Stimulated activated CD8-positive, alpha-beta memory T cell treated with anti-CD3 and anti-CD28 coated beads, Interleukin-4, amount 100 ng/mL, for 48 hours (primary cell): ENCODE measurements around the gene UBTFL1.
"Not testable (repeated sequence)": the region's sequence is repeated elsewhere in the genome, so short reads cannot be mapped to it uniquely, and the experiment has no call there.

Experiments used
- DNase-seq: peaks from one replicate; pipeline ENCODE4 v3.0.0-alpha.2; 2020

Gene UBTFL1, protein sequence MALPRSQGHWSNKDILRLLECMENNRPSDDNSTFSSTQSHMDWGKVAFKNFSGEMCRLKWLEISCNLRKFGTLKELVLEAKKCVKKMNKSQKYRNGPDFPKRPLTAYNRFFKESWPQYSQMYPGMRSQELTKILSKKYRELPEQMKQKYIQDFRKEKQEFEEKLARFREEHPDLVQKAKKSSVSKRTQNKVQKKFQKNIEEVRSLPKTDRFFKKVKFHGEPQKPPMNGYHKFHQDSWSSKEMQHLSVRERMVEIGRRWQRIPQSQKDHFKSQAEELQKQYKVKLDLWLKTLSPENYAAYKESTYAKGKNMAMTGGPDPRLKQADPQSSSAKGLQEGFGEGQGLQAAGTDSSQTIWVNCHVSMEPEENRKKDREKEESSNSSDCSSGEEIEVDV

DNA sequence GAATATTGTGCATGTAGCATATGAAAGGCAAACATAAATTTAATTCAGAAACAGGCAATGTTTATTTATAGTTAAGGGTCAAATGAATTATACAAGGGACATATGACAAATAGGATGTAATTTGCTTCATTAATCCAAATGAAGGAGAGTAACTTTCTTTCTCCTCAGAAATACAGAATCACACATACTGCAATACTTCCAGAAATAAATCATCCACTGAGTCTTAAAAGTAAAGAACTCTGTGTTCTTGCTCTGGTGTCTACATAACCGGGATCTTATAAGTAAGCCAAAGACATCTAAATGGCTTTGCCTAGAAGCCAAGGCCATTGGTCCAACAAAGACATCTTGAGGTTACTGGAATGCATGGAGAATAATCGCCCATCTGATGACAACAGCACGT is at the start of gene UBTFL1:
TSS of gene UBTFL1 (plus strand) at position 301 of the 400 bp plus-strand sequence. CDS start at position 301, 0 bp downstream.
- DNase-seq, result not testable (repeated sequence)

DNA sequence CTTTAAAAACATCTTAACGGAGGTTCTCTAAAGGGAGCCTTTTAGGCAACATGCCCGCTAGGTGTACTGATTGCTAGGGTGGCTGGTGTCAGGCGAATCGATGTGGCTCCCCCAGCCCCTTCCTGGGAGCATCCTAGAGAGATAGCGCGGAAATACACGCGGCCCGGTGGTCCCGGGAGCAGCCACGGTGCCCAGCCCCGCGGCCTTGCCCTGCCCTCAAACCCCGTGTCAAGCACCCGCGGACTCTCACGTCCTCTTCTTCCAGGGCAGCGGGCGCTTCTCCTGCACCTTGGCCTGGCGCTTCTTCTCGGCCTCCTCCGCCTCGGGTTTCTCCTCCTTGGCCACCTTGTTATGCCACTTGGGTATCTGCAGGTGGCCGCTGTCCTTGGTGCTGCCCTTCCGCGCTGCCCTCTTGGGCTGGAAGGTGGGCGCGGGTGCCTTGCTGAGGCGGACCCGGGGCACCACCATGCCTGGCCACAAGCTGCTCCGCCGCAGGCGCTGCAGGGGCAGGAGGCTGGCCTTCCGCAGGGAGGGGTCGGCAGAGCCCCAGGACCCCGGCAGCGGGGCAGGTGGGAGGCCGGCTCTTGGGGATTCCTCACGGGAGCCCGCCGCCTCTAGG is 34.0 kb upstream of the UBTFL1 start:
- not testable (repeated sequence) for DNase-seq

DNA sequence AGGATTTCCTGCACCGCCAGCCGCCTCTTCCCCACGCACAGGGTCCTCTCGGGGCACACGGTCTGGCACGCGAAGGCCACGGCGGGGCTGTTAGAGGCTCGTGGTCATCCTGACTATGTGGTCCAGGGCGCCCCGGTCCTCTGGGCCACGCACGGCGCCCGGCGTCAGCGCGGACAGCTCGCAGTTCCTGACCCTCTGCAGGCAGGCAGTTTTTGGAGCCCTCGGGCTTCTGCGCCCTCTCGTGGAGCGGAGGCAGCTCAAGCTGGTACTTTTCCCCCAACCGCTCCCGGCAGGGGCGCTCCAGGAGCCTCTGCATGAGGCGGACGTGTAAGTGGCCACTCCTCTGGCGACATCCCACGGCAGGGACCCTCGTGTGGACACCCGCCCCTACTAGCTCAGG is 33.4 kb upstream of the UBTFL1 start:
- DNase-seq, result peak; percentile 21

DNA sequence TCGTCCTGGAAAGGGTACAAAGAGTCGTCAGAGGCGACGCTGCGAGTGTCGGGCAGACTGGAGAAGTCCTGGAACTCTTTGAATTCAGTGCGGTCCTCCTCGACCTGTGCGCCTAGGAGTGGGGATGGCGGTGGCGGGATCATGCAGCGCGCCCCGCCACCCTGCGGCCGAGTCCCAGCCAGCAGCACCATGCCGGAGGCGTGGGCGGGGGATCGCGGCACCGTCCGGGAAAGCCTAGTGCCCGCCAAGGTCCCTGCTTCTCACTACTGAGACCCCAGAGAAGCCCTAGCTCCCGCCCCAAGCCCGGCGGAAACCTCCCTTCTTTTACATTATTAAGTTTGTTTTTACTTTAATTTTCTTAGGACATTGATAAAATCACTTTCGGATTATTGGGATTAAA is 32.2 kb upstream of the UBTFL1 start:
- not testable (repeated sequence) for DNase-seq

DNA sequence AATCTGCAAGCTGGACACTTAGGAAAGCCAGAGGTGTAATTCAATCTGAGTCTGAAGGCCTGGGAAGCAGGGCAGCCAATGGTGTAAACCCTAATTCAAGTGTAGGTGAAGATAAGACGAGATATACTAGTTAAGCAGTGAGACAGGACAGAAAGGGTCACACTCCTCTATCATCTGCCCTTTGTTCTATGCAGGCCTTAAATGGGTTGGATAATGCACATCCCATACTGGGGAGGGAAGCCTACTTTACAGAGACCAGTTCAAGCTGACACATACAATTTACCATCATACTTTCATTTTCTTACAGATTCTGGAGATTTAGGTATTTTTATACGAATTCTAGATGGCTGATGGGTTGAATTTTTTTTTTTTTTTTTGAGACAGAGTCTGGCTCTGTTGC is 3.0 kb downstream of the UBTFL1 start:
- DNase-seq, result not testable (repeated sequence)

DNA sequence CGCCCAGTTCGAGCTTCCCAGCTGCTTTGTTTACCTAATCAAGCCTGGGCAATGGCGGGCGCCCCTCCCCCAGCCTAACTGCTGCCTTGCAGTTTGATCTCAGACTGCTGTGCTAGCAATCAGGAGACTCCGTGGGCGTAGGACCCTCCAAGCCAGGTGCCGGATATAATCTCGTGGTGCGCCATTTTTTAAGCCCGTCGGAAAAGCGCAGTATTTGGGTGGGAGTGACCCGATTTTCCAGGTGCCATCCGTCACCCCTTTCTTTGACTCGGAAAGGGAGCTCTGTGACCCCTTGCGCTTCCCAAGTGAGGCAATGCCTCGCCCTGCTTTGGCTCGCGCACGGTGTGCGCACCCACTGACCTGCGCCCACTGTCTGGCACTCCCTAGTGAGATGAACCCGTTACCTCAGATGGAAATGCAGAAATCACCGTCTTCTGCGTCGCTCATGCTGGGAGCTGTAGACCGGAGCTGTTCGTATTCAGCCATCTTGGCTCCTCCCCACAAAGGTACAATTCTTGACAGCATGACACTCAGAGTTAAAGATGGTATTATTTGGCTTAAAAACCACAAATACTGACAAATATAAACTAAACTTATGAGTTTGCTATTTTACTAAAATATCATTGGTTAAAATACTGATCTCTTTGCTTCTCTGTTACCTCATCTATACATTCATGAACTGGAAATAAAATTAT is 9.6 kb downstream of the UBTFL1 start:
- DNase-seq, result not testable (repeated sequence)

DNA sequence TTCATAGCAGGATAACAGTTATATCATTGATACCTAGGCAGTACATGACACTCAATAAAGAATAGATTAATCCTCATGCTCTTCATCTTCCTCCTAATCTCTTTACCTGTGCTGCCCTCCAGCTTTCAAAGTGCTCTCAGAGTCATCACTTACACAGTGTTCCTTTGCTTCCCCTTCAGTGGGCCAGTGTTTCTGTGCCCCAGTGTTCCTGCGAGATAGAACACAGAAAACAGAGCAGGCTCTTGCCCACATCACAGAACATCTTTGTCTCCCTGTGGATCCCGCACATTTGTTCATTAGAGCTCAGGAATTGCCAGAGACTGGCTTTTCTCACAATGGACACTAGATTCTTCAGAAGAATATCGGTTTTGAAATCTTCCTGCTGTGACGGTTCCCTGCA is 12.5 kb downstream of the UBTFL1 start:
- not testable (repeated sequence) for DNase-seq

DNA sequence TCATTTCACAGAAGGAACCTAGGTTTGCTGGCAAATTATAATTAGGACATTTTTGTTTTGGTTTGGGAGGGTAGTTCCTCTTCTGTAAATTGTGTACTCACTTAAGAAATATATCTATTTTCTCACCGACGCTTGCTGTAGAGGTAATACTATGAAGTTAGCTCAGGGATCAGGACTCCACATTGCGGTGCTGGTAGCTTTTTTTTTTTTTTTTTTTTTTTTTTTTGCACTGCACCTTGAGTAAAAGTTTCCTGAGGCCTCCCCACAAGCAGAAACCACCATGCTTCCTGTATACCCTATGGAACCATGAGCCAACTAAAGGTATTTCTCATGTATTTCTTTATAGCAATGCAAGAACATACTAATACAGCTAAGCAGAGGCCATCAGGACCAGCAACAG is 14.7 kb downstream of the UBTFL1 start:
- no peak for DNase-seq

DNA sequence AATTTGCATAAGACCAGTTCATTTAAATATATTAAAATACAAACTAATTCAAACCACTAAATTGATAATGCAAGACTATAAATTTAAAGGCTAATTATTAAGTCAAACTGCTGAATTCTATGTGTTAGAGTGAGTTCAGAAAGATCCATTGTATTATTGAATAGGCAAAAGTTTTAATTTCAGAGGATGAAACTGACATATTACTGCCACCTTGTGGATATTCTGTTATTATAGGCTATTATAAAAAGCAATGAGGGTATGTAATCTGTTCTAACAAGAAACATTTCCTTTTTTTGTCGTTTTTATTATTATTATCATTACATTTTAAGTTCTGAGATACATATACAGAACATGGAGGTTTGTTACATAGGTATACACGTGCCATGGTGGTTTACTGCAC is 27.8 kb downstream of the UBTFL1 start:
- DNase-seq, result no peak

DNA sequence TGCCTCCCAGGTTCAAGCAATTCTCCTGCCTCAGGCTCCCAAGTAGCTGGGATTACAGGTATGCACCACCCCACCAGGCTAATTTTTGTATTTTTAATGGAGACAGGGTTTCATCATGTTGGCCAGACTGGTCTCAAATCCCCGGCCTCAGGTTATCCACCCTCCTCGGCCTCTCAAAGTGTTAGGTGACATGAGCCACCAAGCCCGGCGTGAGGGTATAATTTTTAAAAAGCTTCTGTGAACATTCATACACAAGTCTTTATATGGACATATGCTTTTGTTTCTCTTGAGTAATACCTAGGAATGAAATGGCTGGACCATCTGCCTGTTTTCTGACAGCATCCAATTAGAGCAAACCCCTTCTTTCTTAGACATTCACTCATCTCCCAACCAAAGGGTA is 34.4 kb downstream of the UBTFL1 start:
- no peak for DNase-seq

DNA sequence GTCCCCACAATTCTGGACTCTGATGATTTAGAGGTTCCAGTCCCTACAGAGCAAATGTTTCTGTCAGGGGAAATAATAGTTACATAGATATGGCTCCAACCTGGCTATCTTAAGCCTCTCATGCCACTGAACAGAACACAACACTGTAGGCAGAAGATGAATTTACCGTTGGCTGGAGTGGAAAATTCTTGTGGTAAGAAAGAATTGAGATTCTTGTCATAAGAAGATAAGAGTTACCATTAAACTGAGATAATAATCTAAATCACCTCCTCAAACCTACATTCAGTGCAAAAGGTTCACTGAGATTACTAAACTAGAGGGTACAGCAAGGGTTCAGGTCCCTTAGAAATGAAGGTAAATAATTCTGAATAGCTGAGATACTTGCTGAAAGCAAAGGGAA is 38.6 kb downstream of the UBTFL1 start:
- DNase-seq, result no peak

DNA sequence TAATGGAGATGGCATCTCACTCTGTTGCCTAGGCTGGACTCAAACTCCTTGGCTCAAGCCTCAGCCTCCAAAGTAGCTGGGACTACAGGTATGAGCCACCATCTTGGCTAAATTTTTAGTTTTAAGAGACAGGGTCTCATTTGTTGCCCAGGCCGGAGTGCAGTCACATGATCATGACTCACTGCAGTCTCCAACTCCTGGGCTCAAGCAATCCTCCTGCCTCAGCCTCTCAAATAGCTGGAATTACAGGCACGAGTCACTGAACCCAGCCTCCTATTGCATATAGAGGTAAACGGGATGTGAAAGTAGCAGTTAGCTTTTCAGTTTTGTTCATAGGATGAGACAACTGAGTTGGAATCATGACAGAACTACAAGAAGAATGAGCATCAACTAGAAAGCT is 39.2 kb downstream of the UBTFL1 start:
- no peak for DNase-seq

DNA sequence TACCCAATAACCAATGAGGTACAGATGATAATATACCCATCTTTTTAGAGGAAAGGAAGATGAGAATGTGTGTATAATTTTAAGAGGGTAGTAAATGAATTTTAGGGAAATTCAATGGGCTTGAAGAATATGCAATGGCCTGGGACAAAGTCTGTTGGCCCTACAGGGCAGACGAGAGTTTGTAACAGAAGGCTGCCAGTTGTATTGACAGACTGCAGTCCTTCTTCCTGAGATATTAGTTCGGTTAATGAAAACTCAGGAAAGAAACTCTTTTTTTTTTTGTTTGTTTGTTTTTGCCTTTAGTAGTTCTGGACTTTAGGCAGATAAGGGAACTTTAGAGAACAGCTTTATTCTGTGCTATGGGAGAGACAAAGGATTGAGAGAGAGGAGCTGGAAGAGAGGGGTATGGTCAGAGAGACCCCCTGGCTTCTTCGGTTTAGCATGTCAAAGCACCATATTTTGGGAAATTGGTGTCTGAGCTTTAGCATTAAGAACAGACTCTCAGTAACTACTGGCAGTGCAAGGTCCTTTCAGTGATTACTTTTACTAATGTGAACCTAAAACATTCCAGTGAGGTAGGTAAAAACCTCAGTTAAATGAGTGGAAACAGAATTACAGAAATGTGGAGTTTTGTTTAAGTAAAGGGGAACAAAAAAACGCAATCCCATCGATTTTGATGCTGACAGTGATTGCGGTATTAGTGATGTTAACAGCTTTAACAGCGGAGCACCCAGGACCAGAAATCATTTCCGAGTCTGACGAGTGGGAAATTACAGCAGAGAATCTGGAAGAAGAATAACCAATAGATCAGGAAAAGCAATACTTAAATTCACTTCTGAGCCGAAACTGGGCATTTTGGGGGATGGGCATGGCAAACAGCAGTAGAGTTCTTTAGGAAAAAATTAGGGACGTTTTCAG is 48.1 kb downstream of the UBTFL1 start:
- no peak for DNase-seq

DNA sequence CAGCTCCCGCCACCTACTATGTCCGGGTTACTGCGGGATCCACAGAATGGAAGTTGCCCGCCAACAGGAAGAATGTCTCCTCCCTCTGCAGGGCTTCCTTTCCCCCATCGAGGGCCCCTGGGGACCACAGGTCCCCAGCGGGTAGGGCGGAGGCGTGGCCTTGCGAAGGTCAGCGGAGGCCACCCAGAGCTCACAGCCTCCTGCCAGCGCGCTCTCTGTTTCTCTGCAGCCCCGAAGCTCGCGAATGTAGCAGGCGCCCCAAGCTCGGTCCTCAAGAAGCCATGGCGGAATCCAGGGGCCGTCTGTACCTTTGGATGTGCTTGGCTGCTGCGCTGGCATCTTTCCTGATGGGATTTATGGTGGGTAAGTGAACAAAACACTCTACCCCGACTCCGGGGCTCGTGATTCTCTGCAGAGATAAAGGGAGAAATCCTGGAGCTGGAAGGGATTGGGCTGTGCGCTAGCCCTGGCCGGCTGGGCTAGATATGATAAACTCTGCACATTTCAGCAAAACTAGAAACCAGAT is 48.8 kb downstream of the UBTFL1 start, which contains the start of gene NAALAD2:
TSS of gene NAALAD2 (plus strand) at position 186 of the 526 bp plus-strand sequence. CDS start at position 282, 96 bp downstream.
- DNase-seq, result no peak

DNA sequence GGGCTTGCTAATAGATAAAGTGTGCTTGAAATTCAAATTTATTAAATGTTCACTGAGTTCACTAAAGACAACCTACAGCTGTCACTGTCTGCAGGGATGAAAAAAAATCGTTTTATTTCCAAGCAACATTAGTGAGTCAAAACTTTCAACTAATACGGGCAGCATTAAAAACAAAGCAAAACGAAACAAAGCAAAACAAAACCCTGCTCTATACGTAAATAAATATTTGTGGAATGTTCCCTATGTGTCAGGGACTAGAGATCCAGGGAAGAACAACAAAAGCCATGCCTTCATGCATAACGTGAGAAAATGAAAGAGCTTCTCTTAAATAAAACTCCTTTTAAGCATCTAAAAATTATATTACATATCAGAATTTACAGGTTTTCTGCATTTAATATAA is 49.3 kb downstream of the UBTFL1 start:
- no peak for DNase-seq
